ENCODE results near the gene ACACA.
A peak's percentile ranks its signal among the peaks of the same experiment; 100 is the strongest.

The ACACA gene

DNA sequence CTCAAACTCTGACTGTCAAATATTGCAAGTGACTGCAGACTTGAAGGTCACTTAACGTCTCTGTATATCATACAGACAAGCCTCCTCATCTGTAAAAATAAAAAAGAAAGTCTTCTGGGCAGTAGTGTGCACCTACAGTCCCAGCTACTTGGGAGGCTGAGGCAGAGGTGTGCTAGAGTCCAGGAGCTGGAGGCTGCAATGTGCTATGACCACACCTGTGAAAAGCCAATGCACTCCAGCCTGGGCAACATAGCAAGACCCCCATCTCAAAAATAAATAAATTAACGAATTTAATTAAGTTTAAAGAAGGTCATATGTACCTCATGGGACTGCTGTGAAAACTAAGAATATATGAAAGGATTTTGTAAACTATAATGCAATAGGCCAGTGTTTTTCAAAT, 65.8 kb downstream of the ACACA start:
- no peak for DNase-seq

DNA sequence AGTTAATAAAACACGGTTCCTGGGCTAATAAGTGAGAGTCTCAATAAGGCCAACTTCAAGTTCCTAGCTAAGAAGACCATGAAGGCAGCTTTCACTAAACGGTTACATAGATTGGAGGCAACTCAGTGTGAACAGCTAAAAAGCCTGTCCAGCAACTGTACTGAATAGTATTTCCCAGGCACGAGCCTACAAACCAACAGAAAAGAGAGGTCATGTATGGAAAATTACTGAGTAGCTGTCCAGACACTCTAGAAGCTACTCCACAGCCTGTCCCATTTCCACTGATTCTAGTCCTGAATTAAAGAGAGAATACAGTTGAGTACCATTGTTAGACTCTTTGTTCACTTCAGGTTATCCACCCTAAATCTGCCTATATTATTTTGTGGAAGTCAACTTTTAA, 67.3 kb downstream of the ACACA start:
- no peak for DNase-seq

DNA sequence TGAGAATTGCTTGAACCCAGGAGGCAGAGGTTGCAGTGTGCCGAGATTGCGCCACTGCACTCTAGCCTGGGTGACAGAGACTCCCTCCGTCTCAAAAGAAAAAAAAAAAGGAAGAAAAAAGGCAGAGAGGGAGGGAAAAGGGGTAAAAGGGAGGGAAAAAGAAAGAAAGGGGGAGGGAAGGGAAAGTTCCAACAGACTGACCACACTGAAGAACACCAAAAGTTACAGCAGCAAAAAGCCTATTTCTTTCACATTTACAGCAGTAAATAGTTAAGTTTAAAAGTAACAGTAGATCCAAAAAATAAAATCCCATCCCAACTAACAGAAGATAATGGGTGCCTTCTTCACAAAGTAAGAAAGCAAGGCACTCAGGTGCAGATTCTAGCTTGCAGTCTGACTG, 67.8 kb downstream of the ACACA start:
- no peak for DNase-seq

DNA sequence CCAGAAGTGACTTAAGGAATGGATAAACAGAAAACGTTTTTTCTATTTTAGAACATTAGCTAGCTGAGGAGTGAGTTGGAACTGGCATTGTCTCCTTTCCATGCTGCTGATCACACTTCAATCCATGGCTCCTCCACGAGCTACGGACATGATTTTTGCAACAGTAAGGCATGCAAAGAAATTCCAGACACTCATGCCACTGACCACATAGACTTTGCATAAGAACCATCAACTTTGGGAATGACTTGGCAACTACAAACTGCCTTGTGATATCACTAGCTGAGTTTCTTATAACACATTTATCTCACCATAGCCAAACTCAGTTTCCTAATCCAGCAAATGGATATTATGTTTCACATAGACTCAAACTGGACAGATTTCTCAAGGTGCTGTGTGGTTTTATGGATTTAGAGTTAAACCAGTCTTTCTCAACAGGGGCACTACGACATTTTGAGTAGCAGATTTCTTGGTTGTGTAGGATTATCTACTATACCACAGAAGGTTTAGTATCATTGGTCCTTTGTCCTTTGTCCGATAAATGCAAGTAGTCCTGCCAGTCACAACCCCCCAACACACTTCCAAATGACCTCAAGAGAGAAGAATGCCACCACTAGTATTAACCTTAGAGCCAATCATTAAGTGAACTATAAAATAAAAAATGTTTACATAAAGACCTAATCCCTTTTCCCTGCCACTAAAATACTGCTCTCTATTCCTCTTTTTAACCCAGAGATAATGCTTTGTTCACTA, 79.1 kb downstream of the ACACA start:
- no peak for DNase-seq

DNA sequence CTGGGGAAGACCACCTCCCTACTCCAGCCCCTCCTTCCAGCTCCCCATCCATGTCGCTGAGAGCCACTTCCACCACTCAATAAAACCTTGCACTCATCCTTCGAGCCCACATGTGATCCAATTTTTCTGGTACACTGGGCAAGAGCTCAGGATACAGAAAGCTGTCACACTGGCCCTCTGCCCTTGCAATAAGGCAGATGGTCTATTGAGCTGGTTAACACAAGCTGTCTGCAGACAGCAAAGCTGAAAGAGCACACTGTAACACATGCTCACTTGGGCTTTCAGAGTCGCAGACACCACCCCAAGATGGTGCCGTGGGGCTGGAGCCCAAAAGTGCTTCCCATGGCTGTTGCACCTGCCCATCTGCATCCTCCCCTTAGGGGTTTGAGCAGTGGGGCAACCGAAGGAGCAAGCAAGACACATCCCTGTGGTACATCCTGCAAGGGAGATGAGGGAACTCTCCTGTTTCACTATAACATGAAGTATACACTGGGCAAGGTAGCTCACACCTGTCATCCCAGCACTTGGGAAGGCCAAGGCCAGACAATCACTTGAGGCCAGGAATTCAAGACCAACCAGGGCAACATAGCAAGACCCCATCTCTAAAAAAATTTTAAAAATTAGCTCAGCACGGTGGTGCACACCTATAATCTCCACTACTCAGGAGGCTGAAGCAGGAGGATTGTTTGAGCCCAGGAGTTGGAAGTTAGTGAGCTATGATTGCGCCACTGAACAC, 83.6 kb downstream of the ACACA start:
- DNase-seq = no peak

DNA sequence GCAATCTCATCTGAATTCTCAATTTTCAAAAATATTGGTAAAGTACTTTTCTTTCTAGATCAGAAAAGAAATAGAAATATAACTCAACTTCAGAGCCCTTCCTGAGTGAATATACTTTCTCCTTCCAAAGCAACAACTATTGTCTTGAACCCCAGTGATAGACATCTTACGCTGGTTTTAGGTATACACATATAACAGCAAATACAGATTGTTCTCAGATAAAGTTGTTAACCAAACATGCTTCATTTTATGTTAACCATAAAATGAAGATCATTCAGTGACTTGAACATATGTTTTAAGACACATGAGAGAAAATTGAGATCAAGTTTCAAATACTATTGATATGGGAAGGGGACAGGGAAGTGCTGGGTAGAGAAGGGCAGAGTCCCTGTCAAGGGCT, 84.5 kb downstream of the ACACA start:
- no peak for DNase-seq

DNA sequence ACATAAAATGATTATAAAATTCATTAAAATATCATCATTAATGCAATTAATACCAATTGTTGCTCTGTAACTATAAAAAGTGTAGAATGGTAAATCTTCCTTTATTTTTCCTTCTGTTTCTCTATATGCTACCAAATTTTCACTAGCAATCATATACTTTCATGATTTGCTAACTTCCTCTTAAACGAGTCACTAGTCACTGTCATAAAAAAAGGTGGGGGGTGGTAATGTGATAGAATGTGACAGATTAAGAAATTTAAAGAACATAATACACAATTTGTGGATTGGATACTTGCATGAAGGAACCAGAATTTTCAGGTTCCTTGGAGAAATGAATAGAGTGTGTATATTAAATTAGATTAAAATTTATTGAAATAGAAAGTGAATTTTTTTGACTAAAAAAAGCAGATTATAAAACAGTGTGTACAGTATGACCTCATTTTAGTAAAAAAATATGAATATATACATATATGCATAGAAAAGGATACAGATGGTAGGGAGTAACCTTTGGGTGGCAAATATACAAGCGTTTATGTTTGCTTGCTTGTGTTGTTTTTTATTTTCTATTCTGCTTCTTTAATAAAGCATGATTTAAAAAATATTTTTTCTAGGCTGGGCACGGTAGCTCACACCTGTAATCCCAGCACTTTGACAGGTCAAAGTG, 87.6 kb downstream of the ACACA start:
- DNase-seq = no peak

DNA sequence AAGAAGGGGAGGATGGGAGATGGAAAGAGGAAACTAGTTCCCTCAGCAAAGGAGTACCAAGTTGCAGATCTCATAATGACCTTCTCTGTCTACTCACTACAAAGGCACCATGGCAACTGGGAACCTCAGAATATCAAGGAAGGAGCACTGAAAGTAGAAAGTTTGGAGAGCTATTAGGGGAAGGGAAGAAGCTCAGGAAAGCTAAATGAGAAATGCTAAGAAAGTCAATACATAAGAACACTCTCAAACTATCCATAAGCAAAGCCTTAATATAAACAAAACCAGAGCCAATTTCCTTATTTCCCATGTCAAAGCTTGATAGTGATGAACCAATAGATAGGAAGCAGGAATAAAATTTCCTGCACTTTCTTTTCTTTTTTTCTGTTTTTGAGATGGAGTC, 88.8 kb downstream of the ACACA start:
- DNase-seq = no peak

DNA sequence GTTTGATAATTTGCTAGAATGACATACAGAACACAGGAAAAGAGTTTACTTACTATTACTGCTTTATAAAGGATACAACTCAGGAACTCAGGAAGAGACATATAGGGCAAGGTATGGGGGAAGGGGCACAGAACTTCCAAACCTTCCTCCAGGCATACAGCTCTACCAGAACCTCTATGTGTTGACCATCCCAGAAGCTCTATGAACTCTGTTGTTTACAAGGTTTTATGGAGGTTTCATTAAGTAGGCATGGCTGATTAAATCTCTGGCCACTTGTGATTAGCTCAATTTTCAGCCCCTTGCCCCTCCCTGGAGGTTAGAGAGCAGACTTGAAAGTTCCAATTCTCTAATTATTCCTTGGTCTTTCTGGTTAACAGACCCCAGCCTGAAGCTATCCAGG, 91.0 kb downstream of the ACACA start:
- DNase-seq = no peak

DNA sequence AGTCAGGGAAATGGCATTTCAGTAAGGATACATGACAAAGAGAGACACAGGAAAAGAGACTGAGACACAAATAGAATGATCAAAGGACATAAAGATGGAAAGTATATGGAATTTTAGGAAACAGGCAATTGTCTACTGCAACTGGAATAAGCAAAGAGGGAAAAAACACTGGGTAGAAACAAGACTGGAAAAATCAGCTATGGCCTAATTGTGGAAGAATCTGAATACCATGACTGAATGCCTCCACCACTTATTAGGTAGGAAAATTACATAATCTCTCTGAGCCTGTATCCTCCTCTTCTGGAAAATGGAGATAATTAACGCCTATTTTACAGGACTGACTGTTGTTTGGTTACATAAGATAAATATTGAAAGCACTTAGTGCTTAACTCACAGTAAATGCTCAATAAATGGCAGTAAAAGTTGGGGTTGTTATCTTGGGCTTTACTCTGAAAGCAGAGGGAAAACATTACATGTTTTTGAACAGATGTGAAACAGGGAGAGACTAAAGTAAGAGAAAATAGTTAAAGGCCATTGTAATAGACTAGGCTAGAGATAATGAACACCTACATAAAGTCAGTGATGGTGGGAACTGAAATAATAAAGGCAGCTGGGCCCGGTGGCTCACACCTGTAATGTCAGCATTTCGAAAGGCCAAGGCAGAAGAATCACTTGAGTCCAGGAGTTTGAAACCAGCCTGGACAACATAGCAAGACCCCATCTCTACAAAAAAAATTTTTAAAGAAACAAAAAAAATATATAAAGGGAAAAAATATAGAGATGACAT, 94.3 kb downstream of the ACACA start:
- DNase-seq = no peak

DNA sequence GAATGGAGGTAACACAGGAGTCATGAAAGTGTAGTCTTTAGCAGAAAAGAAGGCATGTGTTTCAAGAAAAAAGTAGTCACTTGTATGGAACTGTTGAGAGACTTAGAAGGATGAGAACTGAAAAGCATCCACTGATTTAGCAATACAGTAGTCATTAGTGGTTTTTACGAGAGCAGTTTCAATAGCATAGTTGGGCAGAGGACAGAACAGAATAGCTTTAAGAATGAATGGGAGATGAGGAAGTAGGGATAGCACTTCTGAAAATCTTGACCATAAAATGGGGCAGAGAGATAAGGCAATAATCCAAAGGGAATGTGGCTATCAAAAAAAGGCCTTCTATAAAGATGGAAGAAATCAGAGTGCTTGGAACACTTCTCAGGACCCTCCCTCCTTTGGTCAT, 95.7 kb downstream of the ACACA start:
- no peak for DNase-seq

DNA sequence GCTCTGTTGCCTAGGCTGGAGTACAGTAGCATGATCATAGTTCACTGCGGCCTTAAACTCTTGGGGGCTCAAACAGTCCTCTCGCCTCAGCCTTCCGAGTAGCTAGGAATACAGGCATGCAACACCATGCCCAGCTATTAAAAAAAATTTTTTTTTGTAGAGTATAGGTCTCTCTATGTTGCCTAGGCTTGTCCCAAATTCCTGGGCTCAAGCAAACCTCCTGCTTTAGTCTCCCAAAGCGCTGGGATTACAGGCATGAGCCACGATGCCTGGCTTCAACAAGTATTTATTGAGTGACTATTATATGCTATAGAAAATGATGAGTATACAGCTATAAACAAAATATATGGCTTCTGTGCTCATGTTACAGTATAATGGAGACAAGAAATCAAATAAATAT, 97.6 kb downstream of the ACACA start:
- DNase-seq = no peak

DNA sequence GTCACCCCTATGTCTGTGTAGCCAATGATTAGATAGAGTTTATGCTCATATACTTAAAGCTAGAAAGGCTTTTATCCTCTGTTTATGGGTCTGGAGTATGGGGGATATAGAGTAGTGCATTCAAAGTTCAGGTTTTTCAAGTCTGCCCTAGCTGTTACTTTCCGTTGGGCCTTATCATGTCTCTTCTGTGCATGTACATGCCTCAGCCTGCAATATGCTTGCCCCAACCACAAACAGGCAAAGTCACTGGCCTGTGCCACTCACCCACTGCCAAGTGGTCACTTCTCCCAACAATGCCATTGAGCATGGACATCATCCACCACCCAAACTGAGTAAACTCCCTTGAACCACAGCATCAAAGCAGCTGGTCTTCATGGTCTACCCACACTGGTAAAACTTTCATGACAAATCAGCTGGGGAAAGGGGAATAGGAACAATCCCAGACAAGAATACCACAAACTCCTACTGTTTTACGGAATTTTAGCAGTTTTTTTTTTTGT, 101.2 kb downstream of the ACACA start:
- no peak for DNase-seq

DNA sequence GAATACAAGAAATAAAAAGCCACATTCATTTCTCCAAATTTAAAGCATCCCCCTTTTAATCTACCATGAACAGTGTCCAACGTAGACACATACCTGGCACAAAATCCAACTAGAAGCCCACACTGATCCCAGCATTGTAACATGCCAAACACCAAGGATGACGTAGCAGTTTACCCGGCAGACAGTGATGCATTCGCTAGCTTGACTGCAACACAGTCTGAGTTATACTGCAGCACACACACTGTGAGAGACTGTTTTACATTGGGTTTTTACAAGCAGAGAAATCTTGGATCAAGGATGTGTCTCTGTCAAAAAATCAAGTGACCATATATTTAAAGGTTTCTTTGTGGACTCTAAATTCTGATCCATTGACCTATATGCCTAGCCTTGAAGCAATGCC, 105.3 kb downstream of the ACACA start:
- DNase-seq = no peak

DNA sequence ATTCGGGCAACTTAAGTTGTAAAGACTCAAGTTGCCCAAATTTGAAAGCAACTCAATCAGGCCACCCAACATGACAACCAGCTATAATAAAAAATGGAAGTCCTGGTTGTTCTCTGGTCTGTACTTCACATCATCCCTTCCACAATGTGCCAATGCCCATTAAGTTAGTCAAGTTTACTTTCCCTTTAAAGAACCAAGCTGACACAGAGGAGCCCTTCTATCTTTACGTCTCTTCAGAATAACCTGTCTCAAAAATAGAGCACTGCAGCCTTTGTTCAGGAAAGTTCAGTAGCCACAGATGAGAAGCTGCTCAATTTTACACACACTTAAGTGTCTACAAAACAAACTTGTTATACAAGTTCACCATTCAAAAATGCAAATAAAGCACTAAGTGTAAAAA, 106.0 kb downstream of the ACACA start:
- DNase-seq = no peak

DNA sequence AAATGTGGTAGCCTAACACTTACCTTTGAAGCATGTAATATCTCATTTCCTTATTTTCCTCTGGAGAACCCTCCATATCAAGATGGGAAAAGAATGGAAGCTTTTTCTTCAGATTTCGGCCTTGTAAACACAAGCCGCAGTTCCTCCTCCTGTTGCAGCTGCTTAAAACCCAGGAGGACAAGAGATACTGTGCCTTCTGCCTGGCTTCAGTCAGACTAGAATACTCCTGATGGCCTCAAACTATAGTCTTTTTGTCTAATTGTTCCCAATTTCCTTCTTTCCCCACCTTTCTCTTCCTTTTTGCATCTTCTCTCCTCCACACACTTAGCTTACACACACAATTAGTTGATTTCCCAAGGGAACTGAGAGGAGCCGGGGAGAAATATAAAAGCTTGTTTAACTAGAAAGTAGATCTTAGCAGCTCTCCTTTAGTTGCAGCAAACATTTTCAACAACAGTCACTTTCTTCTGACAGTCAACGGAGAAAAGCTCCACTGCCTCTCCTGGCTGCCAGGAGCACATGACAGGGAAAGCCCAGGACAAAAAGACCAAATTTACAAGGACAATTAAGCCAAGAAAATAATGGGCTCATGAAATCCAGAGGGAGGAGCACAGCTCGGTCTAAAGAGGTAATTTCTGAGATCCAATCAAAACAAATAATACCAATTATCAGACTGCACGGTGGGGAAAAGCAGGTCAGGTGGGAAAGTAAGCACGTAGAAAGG, 107.2 kb downstream of the ACACA start:
- DNase-seq = no peak

DNA sequence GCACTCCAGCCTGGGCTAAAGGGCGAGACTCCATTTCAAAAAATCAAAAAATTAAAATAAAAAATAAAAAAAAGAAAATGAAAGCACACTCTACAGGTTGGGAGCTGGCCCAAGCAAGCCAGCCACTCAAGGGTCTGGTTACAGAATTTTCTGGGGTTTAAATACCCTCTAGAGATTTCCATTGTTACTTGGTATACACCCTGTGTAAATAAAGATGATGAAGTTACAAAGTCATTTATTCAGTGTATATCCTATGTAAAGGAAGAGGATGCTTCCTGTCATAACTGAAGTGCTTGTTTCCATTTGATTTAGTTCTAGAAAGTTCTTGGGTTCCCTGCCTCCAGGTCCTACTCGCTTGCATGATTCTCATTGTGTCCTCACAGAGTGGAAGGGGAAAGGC, 110.7 kb downstream of the ACACA start:
- DNase-seq = no peak

DNA sequence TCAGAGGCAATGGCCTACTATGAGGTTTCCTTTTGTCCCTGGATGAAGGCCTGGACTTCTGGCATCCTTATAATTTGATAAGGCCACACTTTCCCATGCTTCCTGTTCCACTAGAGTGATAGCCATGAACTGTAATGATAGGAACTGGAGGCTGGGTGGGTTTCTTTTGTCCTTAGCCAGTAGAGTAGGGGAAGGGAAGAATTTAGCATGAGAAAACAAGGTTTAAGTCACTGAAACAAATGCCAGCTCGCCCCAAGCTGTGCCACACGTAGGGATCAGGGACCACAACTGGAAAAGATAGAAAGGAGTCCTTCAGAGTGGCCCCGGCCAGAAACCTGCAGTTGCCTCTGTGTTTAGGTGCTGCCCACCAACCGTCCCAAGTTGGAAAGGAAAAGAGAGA, 111.7 kb downstream of the ACACA start:
- no peak for DNase-seq

DNA sequence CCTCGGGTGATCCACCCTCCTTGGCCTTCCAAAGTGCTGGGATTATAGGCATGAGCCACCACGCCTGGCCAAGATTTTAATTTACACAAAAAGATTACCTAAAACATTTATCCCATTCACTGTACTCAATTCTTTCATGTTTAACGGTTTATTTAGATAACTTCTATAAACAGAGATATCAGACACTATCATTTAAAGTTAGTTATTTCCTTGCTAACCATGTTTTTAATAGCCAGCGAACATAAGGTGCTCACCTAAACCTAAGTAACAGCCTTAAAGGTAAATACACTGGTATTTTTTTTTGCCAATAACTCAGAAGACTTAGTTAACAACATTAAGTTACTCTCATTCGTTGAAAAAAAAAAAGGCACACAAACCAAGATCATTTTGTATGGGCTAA, 112.9 kb downstream of the ACACA start:
- DNase-seq = no peak

DNA sequence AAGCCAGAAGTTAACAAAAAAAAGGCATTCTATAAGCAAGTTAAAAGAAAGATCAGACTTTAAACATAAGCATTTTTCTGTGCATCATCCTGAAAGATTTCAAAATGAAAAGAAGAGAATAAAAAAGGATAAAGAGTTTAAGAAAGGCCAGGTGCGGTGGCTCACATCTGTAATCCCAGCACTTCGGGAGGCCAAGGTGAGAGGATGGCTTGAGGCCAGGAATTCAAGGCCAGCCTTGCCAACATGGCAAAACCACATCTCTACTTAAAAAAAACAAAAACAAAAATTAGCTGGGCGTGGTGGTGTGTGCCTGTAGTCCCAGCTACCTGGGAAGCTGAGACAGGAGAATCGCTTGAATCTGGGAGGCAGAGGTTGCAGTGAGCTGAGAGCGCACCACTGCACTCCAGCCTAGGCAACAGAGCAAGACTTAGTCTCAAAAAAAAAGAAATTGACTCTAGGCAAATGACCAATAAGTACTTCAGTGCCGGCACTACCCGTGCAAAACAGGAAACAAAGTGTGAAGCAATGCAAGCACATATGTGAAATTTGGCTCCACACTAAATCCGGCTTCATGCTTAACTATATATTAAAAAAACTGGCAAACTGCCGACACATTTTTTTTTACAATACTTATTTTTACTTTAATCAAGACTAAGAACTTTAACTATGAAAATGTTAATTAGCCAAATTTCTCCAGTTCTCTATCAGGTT, 114.1 kb downstream of the ACACA start:
- DNase-seq = peak; percentile 12

DNA sequence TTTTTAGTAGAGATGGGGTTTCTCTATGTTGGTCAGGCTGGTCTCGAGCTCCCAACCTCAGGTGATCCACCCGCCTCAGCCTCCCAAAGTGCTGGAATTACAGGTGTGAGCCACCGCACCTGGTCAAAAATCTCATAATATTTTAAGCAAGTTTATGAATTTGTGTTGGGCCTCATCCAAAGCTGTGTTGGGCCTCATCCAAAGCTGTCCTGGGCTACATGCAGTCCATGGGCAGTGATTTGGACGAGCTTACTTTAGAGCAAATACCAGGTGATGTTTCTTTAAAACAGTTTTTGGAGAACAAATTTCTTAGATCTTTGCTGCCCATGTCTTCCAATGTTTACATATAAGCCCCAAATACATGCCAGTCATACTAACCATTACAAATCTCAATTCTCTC, 115.3 kb downstream of the ACACA start:
- DNase-seq = no peak

DNA sequence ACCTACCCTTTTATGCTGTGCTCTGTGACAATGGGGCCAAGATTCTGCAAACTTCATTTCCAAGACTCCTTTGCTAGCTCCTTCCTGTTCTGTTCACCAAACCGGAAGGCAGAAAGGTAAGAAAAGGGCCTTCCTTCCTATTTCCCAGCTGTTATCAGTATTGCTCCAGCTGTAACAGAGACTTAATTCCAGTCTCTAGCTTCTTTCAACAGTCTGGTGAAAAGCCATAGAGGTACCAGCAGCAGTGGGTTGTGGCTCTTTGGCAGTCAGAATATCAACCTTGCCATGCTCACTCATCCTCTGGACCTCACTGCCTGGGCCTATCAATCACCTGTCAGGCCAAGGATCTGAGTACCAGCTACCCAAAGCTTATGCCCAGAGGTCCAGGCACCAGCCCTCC, 120.2 kb downstream of the ACACA start:
- no peak for DNase-seq
